Measurements from ENCODE around the gene FOXO6.

The FOXO6 gene

GRCh38 chr1:41368366-41368765, 7.1 kb downstream of the FOXO6 start:
- no peak for DNase-seq

- DNase-seq = no peak
These were observed 7.6 kb downstream of the FOXO6 start for GRCh38 chr1:41368801-41369200.

- no peak for DNase-seq
These were observed 8.3 kb downstream of the FOXO6 start for GRCh38 chr1:41369531-41369930.

GRCh38 chr1:41370225-41370624, 9.0 kb downstream of the FOXO6 start:
- no peak for DNase-seq

- DNase-seq = no peak
These were observed 9.7 kb downstream of the FOXO6 start for GRCh38 chr1:41370756-41371420.

GRCh38 chr1:41371630-41372599, 10.7 kb downstream of the FOXO6 start:
- DNase-seq = no peak

GRCh38 chr1:41372600-41372993, 11.4 kb downstream of the FOXO6 start:
- no peak for DNase-seq

GRCh38 chr1:41373373-41373772, 12.1 kb downstream of the FOXO6 start:
- no peak for DNase-seq

- no peak for DNase-seq
These were observed 13.5 kb downstream of the FOXO6 start for GRCh38 chr1:41374711-41375110.

GRCh38 chr1:41377397-41377796, 16.2 kb downstream of the FOXO6 start:
- no peak for DNase-seq

GRCh38 chr1:41378222-41378621, 17.0 kb downstream of the FOXO6 start:
- no peak for DNase-seq

GRCh38 chr1:41378999-41379737, 17.9 kb downstream of the FOXO6 start:
- DNase-seq = no peak

GRCh38 chr1:41379738-41380130, 18.5 kb downstream of the FOXO6 start:
- DNase-seq = no peak

GRCh38 chr1:41380195-41380594, 19.0 kb downstream of the FOXO6 start:
- no peak for DNase-seq

GRCh38 chr1:41380979-41381691, 19.9 kb downstream of the FOXO6 start:
- peak; percentile 24 for DNase-seq

GRCh38 chr1:41381692-41382479, 20.7 kb downstream of the FOXO6 start:
- DNase-seq = peak; percentile 37

- DNase-seq = no peak
These were observed 21.4 kb downstream of the FOXO6 start for GRCh38 chr1:41382480-41383090.

GRCh38 chr1:41383094-41383852, 22.0 kb downstream of the FOXO6 start:
- DNase-seq = peak; percentile 46

GRCh38 chr1:41384579-41384978, 23.3 kb downstream of the FOXO6 start:
- no peak for DNase-seq

- no peak for DNase-seq
These were observed 24.4 kb downstream of the FOXO6 start for GRCh38 chr1:41385398-41386195.
